K562 (cell line): ENCODE measurements around the gene P2RX5. TPM values are rescaled to one million over a fixed set of nuclear protein-coding genes. Genes with fewer than 3 reads are reported as not detected.
A peak's percentile ranks its signal among the peaks of the same experiment; 100 is the strongest.

Source experiments
- BRF1 ChIP-seq: IDR thresholded peaks from 3 replicates; pipeline ENCODE4 v1.6.1; 2011; ENCODE audit warnings: borderline replicate concordance, mild to moderate bottlenecking; ENCODE audit not compliant: insufficient read length; ENCODE audit errors: extremely low read depth
- DACH1 ChIP-seq: fragments of 450-650 bp; IDR thresholded peaks from 2 replicates; pipeline ENCODE4 v1.6.1; 2018; ENCODE audit not compliant: partially characterized antibody
- GATA2 ChIP-seq: sonication (generic); formaldehyde crosslinking; IDR thresholded peaks from 2 replicates; pipeline ENCODE4 v1.4.0; 2020; ENCODE audit warnings: mild to moderate bottlenecking, missing genetic modification reagents
- HNRNPH1 ChIP-seq: fragments of 200-400 bp; formaldehyde crosslinking; optimal IDR thresholded peaks from 2 replicates; pipeline ENCODE3; 2017; ENCODE audit warnings: low read depth, mild to moderate bottlenecking, low read length, moderate library complexity
- MGA ChIP-seq: fragments of 450-650 bp; IDR thresholded peaks from 2 replicates; pipeline ENCODE4 v1.6.1; 2016; ENCODE audit warnings: mild to moderate bottlenecking, moderate library complexity
- NBN ChIP-seq: fragments of 450-650 bp; IDR thresholded peaks from 2 replicates; pipeline ENCODE4 v1.6.1; 2016; ENCODE audit warnings: low read depth, mild to moderate bottlenecking
- NR0B1 ChIP-seq: fragments of 450-650 bp; IDR thresholded peaks from one replicate; pipeline ENCODE4 v1.6.1; 2018; ENCODE audit warnings: mild to moderate bottlenecking, moderate library complexity; ENCODE audit not compliant: partially characterized antibody
- PBX2 ChIP-seq, 2 experiments: IDR thresholded peaks in 1 of 2; conservative IDR thresholded peaks in 1 of 2; 2 replicates each; pipeline ENCODE4 v1.6.1; 2016; ENCODE audit warnings: low read depth in 2 of 2, mild to moderate bottlenecking in 1 of 2, missing compliant biosample characterization in 1 of 2, missing genetic modification characterization in 1 of 2, moderate library complexity in 1 of 2
- TAL1 ChIP-seq: fragments of 450-650 bp; IDR thresholded peaks from 2 replicates; pipeline ENCODE4 v1.6.1; 2016; ENCODE audit warnings: mild to moderate bottlenecking
- TCF7 ChIP-seq: sonication (generic); IDR thresholded peaks from 2 replicates; pipeline ENCODE4 v1.6.1; 2016; ENCODE audit warnings: antibody characterized with exemption, borderline replicate concordance
- ZC3H11A ChIP-seq: IDR thresholded peaks from 2 replicates; pipeline ENCODE4 v1.6.1; 2012; ENCODE audit warnings: low read depth, low read length, improper control_type of control experiment
- ZNF311 ChIP-seq: fragments of 250-450 bp; sonication (Bioruptor Pico); IDR thresholded peaks from 2 replicates; pipeline ENCODE4 v1.4.0; 2020; ENCODE audit warnings: mild to moderate bottlenecking, moderate library complexity
- polyA plus RNA-seq, 8 experiments: library from polyadenylated mRNA; depleted of rRNA in 4 of 8; stranded (reverse) in 5 of 8; unstranded in 3 of 8; fragments of >200 nt; fragmentation: Nextera tagmentation in 2 of 8; fragmentation: Illumina TruSeq in 1 of 8; extraction: Ambion mirVana in 2 of 8; extraction: Trizol in 1 of 8; gene quantifications; 2 replicates each; pipeline versions ENCODE4 v1.2.1 to v1.2.3, GENCODE V29; 2011 to 2014; ENCODE audit warnings: inconsistent platforms in 1 of 8, missing spikeins in 1 of 8
- total RNA-seq, 7 experiments: library from RNA; depleted of rRNA in 6 of 7; stranded (reverse); fragments of >200 nt in 6 of 7; fragmentation: Illumina TruSeq in 2 of 7; extraction: Trizol in 2 of 7; gene quantifications; 2 replicates each; pipeline versions ENCODE4 v1.2.1 to v1.2.3, GENCODE V29; 2011 to 2021; ENCODE audit warnings: low replicate concordance in 1 of 7

The P2RX5 gene
- total and polyA plus RNA-seq, 9 of the 15 experiments (the other 6 are each of a cell fraction or from before 2014, with no cell fraction given), result 0.31 to 4.0 (median 1.3) TPM

- TF ChIP-seq TCF7 (no peak), DACH1 (peak; percentile 77), ZC3H11A (no peak), PBX2 (CRISPR knock-in tag; IDR thresholded peaks at IDR 0.05; ENCODE audit: low read depth) (no peak), PBX2 (tag; conservative IDR thresholded peaks at IDR 0.05; ENCODE audit: low read depth) (0 out of 2 replicates have a peak, but pooled peaks have one; percentile 29), BRF1 (no peak), MGA (peak; percentile 65), HNRNPH1 (no peak), ZNF311 (CRISPR knock-in tag) (no peak), NR0B1 (no peak), TAL1 (peak; percentile 57; the same call in 1 of the 2 replicates), GATA2 (CRISPR knock-in tag) (peak; percentile 79), NBN (peak; percentile 87; the same call in 1 of the 2 replicates)
Observed at GRCh38 chr17:3639981-3640596, 55.9 kb downstream of the P2RX5 start (continued).
